EH (cell line): ENCODE measurements around the gene PDIA3.
"Not testable (repeated sequence)": the region's sequence is repeated elsewhere in the genome, so short reads cannot be mapped to it uniquely, and the experiment has no call there.

Experiments
- DNase-seq: peaks from one replicate; pipeline ENCODE4 v3.0.0-alpha.2; 2015; ENCODE audit warnings: low read depth

PDIA3 gene

GRCh38 chr15:43746245-43746902, at the start of gene PDIA3:
TSS of gene PDIA3 (plus strand) at chr15:43746438. CDS start at chr15:43746540, 102 bp downstream.
- peak; percentile 91 for DNase-seq

GRCh38 chr15:43702174-43702573, 44.1 kb upstream of the PDIA3 start:
- no peak for DNase-seq

- DNase-seq, result no peak
These were observed 43.4 kb upstream of the PDIA3 start for GRCh38 chr15:43702701-43703424.

- not testable (repeated sequence) for DNase-seq
These were observed 35.7 kb upstream of the PDIA3 start for GRCh38 chr15:43710431-43711131.

- DNase-seq, result no peak
These were observed 23.1 kb upstream of the PDIA3 start for GRCh38 chr15:43723151-43723550.

GRCh38 chr15:43726306-43726705, 19.9 kb upstream of the PDIA3 start:
- not testable (repeated sequence) for DNase-seq

GRCh38 chr15:43728053-43728725, 18.0 kb upstream of the PDIA3 start:
- DNase-seq, result peak; percentile 72

GRCh38 chr15:43735416-43735815, 10.8 kb upstream of the PDIA3 start:
- DNase-seq, result no peak

GRCh38 chr15:43746903-43747309, 668 bp downstream of the PDIA3 start:
- peak; percentile 68 for DNase-seq

- peak; percentile 48 for DNase-seq
These were observed 2.1 kb downstream of the PDIA3 start for GRCh38 chr15:43748376-43748775.

GRCh38 chr15:43749690-43750345, 3.6 kb downstream of the PDIA3 start:
- no peak for DNase-seq

GRCh38 chr15:43751885-43752284, 5.6 kb downstream of the PDIA3 start:
- DNase-seq, result no peak

GRCh38 chr15:43762824-43763223, 16.6 kb downstream of the PDIA3 start:
- DNase-seq, result no peak

- DNase-seq, result peak; percentile 27
These were observed 17.7 kb downstream of the PDIA3 start for GRCh38 chr15:43763819-43764446.

GRCh38 chr15:43769584-43770228, 23.5 kb downstream of the PDIA3 start:
- DNase-seq, result peak; percentile 73

GRCh38 chr15:43771816-43772215, 25.6 kb downstream of the PDIA3 start:
- no peak for DNase-seq

GRCh38 chr15:43772624-43773023, 26.4 kb downstream of the PDIA3 start:
- DNase-seq, result no peak

- DNase-seq, result no peak
These were observed 27.8 kb downstream of the PDIA3 start for GRCh38 chr15:43774062-43774461.

- DNase-seq, result peak; percentile 61
These were observed 29.2 kb downstream of the PDIA3 start for GRCh38 chr15:43775411-43775965.

GRCh38 chr15:43776101-43776717, 30.0 kb downstream of the PDIA3 start:
- no peak for DNase-seq
